Liver (tissue), 3 donors: ENCODE data around the gene NAV2.

ENCODE experiments used
- CTCF ChIP-seq: fragments of 150-350 bp; IDR thresholded peaks from 2 replicates; pipeline ENCODE4 v1.5.1; 2017; ENCODE audit warnings: improper control_type of control experiment, low read depth, low read length; ENCODE audit not compliant: missing input control
- FOXA1 ChIP-seq: IDR thresholded peaks from 2 replicates; pipeline ENCODE4 v1.6.1; 2016; ENCODE audit warnings: antibody characterized with exemption
- GABPA ChIP-seq, 2 donors: IDR thresholded peaks in 1 of 2; conservative IDR thresholded peaks in 1 of 2; 2 replicates each; pipeline ENCODE4 v1.6.1; 2016; ENCODE audit warnings: antibody characterized with exemption in 2 of 2, mild to moderate bottlenecking in 1 of 2, moderate library complexity in 1 of 2
- HNF4A ChIP-seq, 2 donors: conservative IDR thresholded peaks; 2 replicates each; pipeline ENCODE4 v1.6.1; 2016; ENCODE audit warnings: antibody characterized with exemption in 2 of 2, mild to moderate bottlenecking in 2 of 2
- JUND ChIP-seq, 2 donors: IDR thresholded peaks; 2 replicates each; pipeline ENCODE4 v1.6.1; 2016; ENCODE audit warnings: antibody characterized with exemption in 2 of 2
- RAD21 ChIP-seq, 2 donors: IDR thresholded peaks; 2 replicates each; pipeline ENCODE4 v1.6.1; 2016; ENCODE audit warnings: antibody characterized with exemption in 2 of 2, mild to moderate bottlenecking in 2 of 2
- REST ChIP-seq: IDR thresholded peaks from 2 replicates; pipeline ENCODE4 v1.6.1; 2016; ENCODE audit warnings: antibody characterized with exemption, mild to moderate bottlenecking
- RXRA ChIP-seq, 2 donors: IDR thresholded peaks; 2 replicates each; pipeline ENCODE4 v1.6.1; 2017 to 2018; ENCODE audit warnings: antibody characterized with exemption in 2 of 2, mild to moderate bottlenecking in 1 of 2
- SP1 ChIP-seq: IDR thresholded peaks from 2 replicates; pipeline ENCODE4 v1.6.1; 2018; ENCODE audit warnings: antibody characterized with exemption, mild to moderate bottlenecking
- TAF1 ChIP-seq: conservative IDR thresholded peaks from 2 replicates; pipeline ENCODE4 v1.6.1; 2016; ENCODE audit warnings: antibody characterized with exemption, mild to moderate bottlenecking
- YY1 ChIP-seq: IDR thresholded peaks from 2 replicates; pipeline ENCODE4 v1.6.1; 2016; ENCODE audit warnings: antibody characterized with exemption, mild to moderate bottlenecking
- TF ChIP-seq, protein P1 (sequence below): IDR thresholded peaks from 2 replicates; pipeline ENCODE4 v1.6.1; 2016; ENCODE audit warnings: antibody characterized with exemption
- TF ChIP-seq, protein P2 (sequence below): IDR thresholded peaks from 2 replicates; pipeline ENCODE4 v1.6.1; 2016; ENCODE audit warnings: antibody characterized with exemption
- donor health status: healthy.
- donor health status: healthy.

- no peak for TF ChIP-seq RAD21 (IDR thresholded peaks at IDR 0.05)
- TF ChIP-seq CTCF, result no peak
- no peak for TF ChIP-seq JUND (IDR thresholded peaks at IDR 0.05)
- TF ChIP-seq RXRA (IDR thresholded peaks at IDR 0.05), result no peak
- TF ChIP-seq HNF4A (conservative IDR thresholded peaks at IDR 0.05), result no peak
- TF ChIP-seq, protein P1, sequence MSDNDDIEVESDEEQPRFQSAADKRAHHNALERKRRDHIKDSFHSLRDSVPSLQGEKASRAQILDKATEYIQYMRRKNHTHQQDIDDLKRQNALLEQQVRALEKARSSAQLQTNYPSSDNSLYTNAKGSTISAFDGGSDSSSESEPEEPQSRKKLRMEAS, result no peak
- TF ChIP-seq SP1, result no peak
- TF ChIP-seq, protein P2, sequence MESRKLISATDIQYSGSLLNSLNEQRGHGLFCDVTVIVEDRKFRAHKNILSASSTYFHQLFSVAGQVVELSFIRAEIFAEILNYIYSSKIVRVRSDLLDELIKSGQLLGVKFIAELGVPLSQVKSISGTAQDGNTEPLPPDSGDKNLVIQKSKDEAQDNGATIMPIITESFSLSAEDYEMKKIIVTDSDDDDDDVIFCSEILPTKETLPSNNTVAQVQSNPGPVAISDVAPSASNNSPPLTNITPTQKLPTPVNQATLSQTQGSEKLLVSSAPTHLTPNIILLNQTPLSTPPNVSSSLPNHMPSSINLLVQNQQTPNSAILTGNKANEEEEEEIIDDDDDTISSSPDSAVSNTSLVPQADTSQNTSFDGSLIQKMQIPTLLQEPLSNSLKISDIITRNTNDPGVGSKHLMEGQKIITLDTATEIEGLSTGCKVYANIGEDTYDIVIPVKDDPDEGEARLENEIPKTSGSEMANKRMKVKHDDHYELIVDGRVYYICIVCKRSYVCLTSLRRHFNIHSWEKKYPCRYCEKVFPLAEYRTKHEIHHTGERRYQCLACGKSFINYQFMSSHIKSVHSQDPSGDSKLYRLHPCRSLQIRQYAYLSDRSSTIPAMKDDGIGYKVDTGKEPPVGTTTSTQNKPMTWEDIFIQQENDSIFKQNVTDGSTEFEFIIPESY, result no peak
- no peak for TF ChIP-seq FOXA1
- no peak for TF ChIP-seq TAF1
- TF ChIP-seq GABPA (IDR thresholded peaks at IDR 0.05 in 1 of 2, conservative IDR thresholded peaks at IDR 0.05 in 1 of 2), result no peak
- no peak for TF ChIP-seq YY1
- no peak for TF ChIP-seq REST
These were observed 384.9 kb downstream of the NAV2 start for GRCh38 chr11:20097319-20098221.
